MM.1S (cell line): ENCODE data around the gene NOC4L.

ENCODE experiments used
- DNase-seq: peaks from one replicate; pipeline ENCODE4 v3.0.0-alpha.2; 2015
- H2AFZ ChIP-seq: fragments of 300-600 bp; sonication (generic); 2 replicates; pipeline ENCODE4 v1.6.0; 2016; ENCODE audit warnings: antibody characterized with exemption, low read length
- H3F3A ChIP-seq: fragments of 300-600 bp; sonication (generic); 2 replicates; pipeline ENCODE4 v1.6.1; 2016; ENCODE audit warnings: mild to moderate bottlenecking, antibody characterized with exemption, low read length, moderate library complexity, mixed read lengths; ENCODE audit not compliant: insufficient read depth
- H3K27ac ChIP-seq: fragments of 300-600 bp; sonication (generic); 2 replicates; pipeline ENCODE4 v1.5.1; 2016; ENCODE audit warnings: mild to moderate bottlenecking, low read length
- H3K27me3 ChIP-seq: fragments of 300-600 bp; sonication (generic); replicated peaks from 2 replicates; pipeline ENCODE4 v1.6.0; 2016; ENCODE audit warnings: low read length; ENCODE audit not compliant: insufficient read depth
- H3K36me3 ChIP-seq: fragments of 300-600 bp; sonication (generic); replicated peaks from 2 replicates; pipeline ENCODE4 v1.6.1; 2016; ENCODE audit warnings: mild to moderate bottlenecking, low read length, mixed read lengths; ENCODE audit not compliant: insufficient read depth
- H3K4me1 ChIP-seq: fragments of 300-600 bp; sonication (generic); 2 replicates; pipeline ENCODE4 v1.6.1; 2016; ENCODE audit warnings: low read length, mixed read lengths
- H3K4me2 ChIP-seq: fragments of 300-600 bp; sonication (generic); 2 replicates; pipeline ENCODE4 v1.6.0; 2016; ENCODE audit warnings: low read depth, low read length
- H3K4me3 ChIP-seq: fragments of 300-600 bp; sonication (generic); 2 replicates; pipeline ENCODE4 v1.5.1; 2016; ENCODE audit warnings: low read length, mixed read lengths
- H3K79me2 ChIP-seq: fragments of 300-600 bp; sonication (generic); 2 replicates; pipeline ENCODE4 v1.6.1; 2016; ENCODE audit warnings: mixed run types, low read length, mixed read lengths
- H3K9ac ChIP-seq: fragments of 300-600 bp; sonication (generic); 2 replicates; pipeline ENCODE4 v1.6.1; 2016; ENCODE audit warnings: low read length, mixed read lengths
- H3K9me2 ChIP-seq: fragments of 300-600 bp; sonication (generic); replicated peaks from 2 replicates; pipeline ENCODE4 v1.6.1; 2016; ENCODE audit warnings: mild to moderate bottlenecking, low read length, mixed read lengths; ENCODE audit not compliant: insufficient read depth
- H3K9me3 ChIP-seq: fragments of 300-600 bp; sonication (generic); replicated peaks from 2 replicates; pipeline ENCODE4 v1.6.1; 2016; ENCODE audit warnings: mild to moderate bottlenecking, low read length, mixed read lengths; ENCODE audit not compliant: insufficient read depth
- H4K20me1 ChIP-seq: fragments of 300-600 bp; sonication (generic); 2 replicates; pipeline ENCODE4 v1.6.1; 2016; ENCODE audit warnings: mild to moderate bottlenecking, low read length, moderate library complexity, mixed read lengths; ENCODE audit not compliant: insufficient read depth
- EZH2 ChIP-seq: fragments of 300-600 bp; sonication (generic); optimal IDR thresholded peaks from 2 replicates; pipeline ENCODE3; 2017; ENCODE audit warnings: low read depth, mild to moderate bottlenecking, antibody characterized with exemption, low read length, mixed read lengths
- EZH2phosphoT487 ChIP-seq: fragments of 300-600 bp; sonication (generic); IDR thresholded peaks from 2 replicates; pipeline ENCODE4 v1.6.1; 2018; ENCODE audit warnings: antibody characterized with exemption, low read length
- TF ChIP-seq, protein P1 (sequence below): fragments of 300-600 bp; sonication (generic); IDR thresholded peaks from 2 replicates; pipeline ENCODE4 v1.5.1; 2016; ENCODE audit warnings: antibody characterized with exemption, low read length, mixed read lengths

Gene NOC4L

DNA sequence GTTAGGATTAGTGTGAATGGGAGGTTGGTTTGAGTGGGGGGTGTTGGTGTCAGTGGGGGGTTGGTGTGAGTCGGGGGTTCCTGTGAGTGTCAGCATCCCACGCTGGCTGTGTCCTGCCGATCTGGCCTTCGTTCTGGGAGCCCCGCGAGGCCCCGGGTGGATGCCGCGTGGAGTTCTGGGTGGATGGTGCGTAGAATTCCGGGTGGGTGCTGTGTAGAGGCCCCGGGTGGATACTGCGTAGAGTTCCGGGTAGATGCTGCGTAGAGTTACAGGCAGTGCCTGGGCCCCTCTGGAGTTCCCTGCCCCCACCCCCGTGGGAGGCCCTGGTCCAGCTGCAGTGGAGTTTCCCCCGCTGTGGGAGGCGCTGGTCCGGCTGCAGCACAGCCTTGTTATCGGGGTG, 8.7 kb downstream of the NOC4L start:
- Histone ChIP-seq H3K27ac (no peak overlapping the region), H3K4me2 (no peak overlapping the region), H2AFZ (no peak overlapping the region), H3K9me2 (no peaks in the 10 kb centered on the region), H3K79me2 (no peaks in the 10 kb centered on the region), H3K9ac (no peak overlapping the region), H3F3A (no peaks in the 10 kb centered on the region), H3K36me3 (no peaks in the 10 kb centered on the region), H3K4me3 (no peak overlapping the region), H3K27me3 (no peaks in the 10 kb centered on the region), H3K9me3 (no peaks in the 10 kb centered on the region), H4K20me1 (no peaks in the 10 kb centered on the region), H3K4me1 (no peaks in the 10 kb centered on the region)
- DNase-seq: no peak
- TF ChIP-seq EZH2phosphoT487 (no peak), EZH2 (no peak)
- TF ChIP-seq, protein P1, sequence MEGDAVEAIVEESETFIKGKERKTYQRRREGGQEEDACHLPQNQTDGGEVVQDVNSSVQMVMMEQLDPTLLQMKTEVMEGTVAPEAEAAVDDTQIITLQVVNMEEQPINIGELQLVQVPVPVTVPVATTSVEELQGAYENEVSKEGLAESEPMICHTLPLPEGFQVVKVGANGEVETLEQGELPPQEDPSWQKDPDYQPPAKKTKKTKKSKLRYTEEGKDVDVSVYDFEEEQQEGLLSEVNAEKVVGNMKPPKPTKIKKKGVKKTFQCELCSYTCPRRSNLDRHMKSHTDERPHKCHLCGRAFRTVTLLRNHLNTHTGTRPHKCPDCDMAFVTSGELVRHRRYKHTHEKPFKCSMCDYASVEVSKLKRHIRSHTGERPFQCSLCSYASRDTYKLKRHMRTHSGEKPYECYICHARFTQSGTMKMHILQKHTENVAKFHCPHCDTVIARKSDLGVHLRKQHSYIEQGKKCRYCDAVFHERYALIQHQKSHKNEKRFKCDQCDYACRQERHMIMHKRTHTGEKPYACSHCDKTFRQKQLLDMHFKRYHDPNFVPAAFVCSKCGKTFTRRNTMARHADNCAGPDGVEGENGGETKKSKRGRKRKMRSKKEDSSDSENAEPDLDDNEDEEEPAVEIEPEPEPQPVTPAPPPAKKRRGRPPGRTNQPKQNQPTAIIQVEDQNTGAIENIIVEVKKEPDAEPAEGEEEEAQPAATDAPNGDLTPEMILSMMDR: no peak

DNA sequence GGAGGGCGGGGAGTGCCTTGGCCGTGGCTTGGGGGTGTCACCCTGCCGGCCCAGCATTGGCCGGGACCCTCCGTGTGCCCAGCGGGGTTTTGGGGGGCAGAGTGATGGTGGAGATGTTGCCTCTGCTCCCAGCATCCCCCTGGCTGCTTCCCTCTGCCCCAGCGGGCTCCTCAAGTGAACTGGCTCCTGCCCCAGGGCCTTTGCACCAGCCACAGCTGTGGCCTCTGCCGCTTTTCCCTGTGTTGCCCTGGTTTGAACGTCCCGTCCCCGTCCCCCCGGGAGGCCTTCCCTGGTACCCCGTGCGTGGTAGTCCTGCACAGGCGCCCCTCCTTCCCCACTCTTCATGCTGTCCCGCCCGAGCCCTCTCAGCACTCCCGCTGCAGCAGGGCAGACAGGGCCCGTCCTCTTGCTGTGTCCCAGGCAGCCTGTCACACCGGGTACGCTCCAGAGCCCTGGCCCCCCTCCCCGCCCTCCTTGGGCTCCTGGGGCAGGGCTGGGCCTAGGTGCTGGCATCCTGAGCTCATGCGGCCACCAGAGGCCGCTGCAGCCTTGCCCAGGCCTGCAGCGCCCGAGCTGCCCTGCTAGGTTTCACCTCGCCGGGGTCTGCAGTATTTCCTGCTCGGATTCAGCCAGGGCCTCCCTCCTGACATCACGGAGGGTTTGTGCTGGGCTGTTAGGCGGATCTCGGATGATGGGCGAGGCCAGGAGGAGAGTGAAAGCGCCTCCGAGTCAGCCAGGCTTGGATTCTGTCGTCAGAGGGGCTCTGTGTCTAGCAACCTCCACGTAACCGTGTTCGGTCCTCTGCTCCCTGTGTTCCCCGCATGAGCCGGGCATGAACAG, 9.5 kb downstream of the NOC4L start:
- Histone ChIP-seq H4K20me1 (no peaks in the 10 kb centered on the region), H3K27ac (no peak overlapping the region), H3K79me2 (no peaks in the 10 kb centered on the region), H3K4me1 (no peaks in the 10 kb centered on the region), H3K36me3 (no peaks in the 10 kb centered on the region), H3K4me3 (0 out of 2 replicates have a peak overlapping the region, but pooled peaks have one; percentile 5), H3K9me2 (no peaks in the 10 kb centered on the region), H3K9me3 (no peaks in the 10 kb centered on the region), H3K27me3 (no peaks in the 10 kb centered on the region), H3F3A (no peaks in the 10 kb centered on the region), H3K9ac (no peak overlapping the region), H3K4me2 (peak overlapping the region; percentile 41; the same call in 1 of the 2 replicates), H2AFZ (no peak overlapping the region)
- DNase-seq: peak; percentile 46
- no peak for TF ChIP-seq EZH2
- TF ChIP-seq, protein P1: peak; percentile 69

DNA sequence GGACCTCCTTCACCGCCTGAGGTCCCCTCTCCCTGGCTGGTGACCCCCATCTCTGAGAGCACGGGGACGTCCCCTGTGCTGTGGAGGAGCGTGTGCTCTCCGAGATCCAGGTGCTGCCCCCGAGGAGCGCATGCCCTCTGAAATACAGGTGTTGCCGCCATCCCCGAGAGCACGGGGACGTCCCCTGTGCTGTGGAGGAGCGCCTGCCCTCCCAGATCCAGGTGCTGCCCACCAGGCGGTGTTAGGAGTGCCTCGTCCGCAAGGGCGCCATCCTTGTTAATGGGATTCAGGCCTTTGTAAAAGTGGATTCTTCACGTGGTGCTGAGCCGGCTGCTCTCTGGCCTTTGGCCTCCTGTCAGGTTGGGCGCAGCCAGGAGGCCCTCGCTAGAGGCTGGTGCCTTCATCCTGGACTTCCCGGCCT, 10.1 kb downstream of the NOC4L start:
- Histone ChIP-seq H3K9me2 (no peaks in the 10 kb centered on the region), H3K27ac (no peak overlapping the region), H3K79me2 (no peaks in the 10 kb centered on the region), H3K4me2 (peak overlapping the region; percentile 41; the same call in 1 of the 2 replicates), H3K9me3 (no peaks in the 10 kb centered on the region), H3K27me3 (no peaks in the 10 kb centered on the region), H2AFZ (no peak overlapping the region), H3K4me1 (no peaks in the 10 kb centered on the region), H3K4me3 (0 out of 2 replicates have a peak overlapping the region, but pooled peaks have one; percentile 5), H3F3A (no peaks in the 10 kb centered on the region), H3K9ac (no peak overlapping the region), H3K36me3 (no peaks in the 10 kb centered on the region), H4K20me1 (no peaks in the 10 kb centered on the region)
- no peak for DNase-seq
- TF ChIP-seq EZH2phosphoT487 (no peak), EZH2 (no peak)
- TF ChIP-seq, protein P1: no peak
